ENCODE results near the gene CRB2.

Gene CRB2

DNA sequence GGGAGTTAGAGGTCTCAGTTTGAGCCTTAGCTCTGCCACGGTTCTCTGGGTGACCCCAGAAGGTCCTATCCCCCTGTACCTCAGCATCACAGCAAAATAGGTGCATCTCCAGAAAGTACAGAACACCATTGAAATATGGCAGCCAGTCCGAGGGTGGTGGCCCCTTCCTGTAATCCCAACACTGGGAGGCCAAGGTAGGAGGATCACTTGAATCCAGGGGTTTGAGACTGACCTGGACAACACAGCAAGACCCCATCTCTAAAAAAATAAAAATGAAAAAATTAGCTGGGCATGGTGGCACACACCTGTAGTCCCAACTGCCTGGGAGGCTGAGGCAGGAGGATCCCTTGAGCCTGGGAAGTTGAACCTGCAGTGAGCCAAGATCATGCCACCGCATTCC is 7.0 kb upstream of the CRB2 start:
- DNase-seq: no peak

DNA sequence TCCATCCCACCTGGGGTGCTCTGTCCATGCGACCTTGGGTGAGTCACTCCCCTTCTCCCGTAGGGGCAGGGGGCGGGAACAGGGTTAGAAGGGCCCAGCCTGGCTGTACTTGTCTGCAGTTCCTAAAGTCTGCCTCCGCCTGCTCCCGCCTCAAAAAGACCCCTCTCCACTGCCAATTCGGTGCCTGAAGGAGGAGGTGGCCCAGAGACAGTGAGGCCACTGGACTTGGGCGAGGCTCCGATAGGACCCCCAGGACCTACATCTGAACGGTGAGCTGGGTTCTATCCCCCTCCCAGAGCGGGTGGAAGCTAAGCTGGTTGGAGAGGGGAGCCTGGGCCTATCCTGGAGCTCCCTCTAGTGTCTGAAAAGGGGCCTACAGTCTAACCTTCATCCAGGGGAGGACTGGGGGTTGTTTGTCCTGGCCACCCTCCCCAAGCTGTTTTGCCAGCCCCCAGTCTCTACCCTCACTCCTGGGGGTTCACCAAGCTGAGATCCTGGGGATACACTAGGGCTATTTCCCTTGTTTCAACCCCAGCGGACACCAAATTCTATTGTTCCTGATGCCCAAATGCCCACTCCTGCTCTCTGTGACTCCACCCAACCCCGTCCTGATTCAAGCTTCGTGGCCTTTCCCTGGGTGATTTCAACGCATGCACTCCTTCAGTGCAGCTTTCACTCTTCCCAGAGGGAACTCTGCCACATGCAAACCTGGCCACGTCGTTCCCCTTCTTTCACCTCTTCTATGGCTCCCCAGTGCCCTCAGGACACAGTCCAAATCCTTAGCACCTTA is 6.1 kb upstream of the CRB2 start:
- peak; percentile 87 for DNase-seq

DNA sequence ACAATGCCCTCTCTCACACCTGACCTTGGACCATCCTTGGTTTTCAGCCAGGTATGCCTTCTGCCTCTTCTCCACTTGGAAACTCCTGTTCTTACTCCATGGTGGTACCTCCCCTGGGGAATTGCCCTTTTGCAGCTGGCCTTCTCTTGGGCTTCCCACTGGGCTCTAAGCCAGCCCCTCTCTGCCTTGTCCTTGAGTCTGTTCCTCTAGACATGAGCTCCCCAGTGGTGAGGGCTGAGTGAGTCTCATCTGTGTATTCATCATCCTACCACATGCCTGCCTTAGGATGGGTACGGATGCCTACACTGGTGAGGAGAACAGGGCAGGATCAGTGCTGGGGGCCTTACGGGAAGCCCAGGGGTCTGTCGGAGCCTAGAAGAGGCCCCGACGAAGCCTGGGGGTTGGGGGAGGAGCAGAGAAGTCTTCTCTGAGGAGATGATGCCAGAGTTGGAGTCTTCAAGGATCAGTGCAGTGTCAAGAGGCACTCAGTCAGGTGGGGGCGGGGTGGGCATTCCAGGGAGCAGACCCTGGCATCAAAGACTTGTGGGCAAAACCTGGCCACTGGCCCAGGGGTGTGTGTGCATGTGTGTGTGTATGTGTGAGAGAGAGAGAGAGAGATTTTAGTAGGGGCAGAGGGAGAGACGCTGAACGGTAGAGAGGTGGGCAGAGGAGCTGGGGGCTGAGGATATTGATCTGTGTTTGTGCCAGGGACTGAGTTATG is 5.2 kb upstream of the CRB2 start:
- DNase-seq: no peak

DNA sequence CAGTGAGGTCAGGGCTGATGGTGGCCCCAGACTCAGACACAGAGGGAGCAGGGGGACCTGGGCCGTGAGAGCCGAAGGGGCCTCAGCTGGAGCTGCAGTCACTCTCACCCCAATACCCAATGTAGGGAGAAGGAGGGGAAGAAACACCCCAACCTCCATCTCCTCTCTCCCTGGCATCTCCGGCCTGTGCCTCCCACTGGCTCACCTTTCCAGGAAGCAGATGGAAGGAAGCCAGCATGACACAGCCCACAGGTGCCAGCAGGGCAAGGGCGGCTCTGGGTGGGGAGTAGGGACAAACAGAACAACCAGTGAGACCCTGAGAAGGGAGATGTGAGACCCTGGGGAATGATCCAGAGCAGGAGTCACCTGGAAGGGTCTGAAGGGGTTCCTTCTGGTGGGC is 3.0 kb upstream of the CRB2 start:
- no peak for DNase-seq

DNA sequence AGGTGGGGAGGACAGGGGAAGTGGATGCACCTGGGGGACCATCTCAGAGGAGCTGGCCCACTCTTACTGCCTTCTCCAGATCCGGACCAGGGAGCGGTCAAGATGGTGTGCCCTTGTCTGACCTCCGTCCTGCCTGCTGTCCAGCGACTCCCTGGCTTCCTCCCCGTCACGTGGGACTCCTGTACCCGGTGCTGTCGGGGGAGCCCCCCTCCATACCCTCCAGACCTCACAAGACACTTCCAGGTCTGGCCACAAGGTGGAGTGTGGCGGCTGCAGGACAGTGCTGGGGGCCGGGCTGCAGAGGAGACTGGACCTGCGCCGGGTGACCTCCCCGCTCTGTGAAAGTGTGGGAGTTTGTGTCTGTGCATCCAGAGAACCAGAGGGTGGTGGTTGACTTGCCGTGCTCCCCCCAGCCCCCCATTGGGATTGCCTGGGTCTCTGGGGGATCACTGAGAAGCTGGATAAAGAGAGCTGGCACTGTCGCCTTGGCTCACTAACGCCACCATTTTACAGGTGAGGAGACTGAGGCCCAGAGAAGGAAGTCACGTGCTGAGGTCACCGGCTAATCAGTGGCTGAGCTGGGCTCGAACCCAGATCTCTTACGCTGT is 1.9 kb upstream of the CRB2 start:
- peak; percentile 86 for DNase-seq

DNA sequence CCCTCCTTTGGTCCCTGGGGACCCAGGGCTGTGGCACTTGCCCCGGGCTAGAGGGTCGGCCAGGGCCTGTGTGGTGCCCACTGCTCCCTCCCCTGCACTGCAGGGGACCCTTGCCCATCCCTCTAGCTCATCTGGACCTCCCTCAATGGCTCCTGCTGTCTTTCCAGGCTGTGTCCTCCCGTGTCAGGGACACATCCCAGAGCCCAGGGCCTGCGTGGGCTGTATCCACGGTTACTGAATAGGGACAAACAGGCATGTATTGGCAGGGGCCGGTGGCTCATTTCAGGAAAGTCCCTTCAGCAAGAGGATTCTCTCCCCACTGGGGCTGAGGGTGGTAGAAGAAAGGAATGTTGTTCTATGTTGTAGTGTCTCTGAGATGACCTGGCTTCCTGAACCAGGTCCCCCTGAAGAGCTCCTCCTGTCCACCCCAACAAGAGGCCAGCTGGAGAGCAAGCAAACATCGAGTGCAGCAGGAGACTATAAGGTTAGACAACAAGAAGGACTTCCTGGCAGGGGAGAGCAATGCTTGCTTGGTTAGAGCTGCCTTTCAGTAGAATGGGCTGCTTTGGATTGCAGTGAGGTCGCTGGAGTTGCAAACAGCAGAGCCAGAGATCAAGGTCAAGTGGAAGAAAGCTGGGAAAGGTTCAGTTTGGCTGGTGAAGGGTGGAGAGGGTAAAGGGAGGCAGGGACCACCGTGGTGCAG is 1.0 kb upstream of the CRB2 start:
- DNase-seq: no peak

DNA sequence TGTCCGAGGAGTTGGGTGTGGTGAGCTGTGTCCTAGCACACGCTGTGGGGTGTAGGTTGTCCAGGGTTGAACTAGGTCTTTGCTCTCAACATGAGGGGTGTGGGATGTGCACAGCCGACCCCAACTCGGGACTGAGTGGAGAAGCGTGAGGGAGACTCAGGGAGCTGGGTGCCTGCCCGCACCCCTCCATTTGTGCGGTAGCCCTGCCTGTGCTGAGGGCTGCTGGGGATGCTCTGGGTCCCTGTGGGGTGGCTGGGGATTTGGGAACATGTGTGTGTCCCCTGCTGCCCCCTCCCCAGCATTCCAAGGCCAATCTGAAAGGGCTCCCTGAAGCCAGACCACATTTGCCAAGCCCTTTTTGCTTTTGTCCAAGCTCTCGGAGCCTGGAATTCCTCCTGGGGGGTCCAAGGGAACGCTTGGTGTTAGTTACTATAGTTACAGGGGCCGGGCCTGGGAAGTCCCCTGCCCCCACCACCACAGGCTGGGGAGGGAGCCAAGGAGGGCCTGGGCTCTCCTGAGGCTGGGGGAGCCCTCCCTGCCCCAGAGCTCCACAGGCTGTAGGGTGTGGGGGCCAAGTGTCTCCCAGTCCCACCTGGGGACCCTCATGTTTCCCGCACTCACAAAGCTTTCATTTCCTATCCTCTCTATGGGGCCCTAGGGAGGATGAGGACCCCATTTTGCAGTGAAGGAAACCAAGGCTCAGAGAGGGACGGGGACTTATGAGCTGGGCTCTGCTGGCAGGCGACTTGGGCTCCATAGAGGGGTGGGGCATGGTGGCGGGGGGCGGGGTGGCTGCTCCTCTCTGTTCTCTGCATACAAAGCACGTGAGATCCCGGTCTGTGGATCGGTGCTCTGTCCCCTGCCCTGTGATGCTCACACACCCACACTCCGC is 1.1 kb downstream of the CRB2 start:
- DNase-seq: no peak

DNA sequence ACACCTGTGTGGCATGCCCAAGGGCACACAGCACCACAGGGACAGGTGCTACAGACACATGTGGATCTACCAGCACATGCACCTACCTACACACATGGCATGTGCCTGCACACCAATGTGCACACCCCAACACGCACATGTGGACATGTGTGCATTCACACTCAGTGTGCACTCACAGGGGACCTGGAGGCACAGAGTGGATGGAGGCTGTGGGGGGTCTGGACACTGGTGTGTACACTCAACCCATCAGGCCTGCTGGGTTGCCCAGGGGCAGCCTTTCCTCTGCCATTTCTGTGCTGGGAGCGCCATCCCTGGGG is 1.7 kb downstream of the CRB2 start:
- no peak for DNase-seq

DNA sequence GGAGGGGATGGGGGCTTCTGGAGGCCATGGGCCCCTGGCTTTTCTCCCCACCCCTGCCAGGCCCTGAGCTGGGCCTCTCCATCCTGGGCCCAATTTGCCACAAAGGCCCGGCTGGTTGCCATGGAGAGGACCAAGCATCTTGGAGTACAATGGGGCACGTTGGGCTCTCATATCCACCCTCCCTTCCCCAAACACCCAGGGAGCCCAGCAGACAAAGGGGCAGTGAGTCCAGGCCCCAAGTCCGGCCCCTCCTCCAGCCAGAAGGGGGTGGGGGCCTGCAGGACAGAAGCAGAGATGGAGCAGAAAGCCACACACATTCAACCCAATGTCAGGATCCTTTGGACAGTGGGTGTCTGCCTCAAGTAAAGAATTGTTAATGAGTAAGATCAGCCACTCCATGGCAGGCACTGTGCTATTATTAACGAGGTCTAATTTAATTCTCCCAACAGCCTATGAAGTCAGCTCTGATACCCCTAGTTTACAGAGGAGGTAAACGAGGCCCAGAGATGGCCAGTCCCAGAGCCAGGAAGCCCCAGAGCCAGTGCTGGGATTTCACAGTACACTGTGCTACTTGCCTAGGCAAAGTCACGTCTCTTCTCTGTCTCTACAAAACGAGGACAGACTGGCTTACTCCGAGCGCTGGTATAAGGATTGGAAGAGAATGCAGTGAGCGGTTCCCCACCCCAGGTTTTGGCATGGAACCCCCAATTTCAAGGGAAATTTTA is 2.3 kb downstream of the CRB2 start:
- DNase-seq: no peak

DNA sequence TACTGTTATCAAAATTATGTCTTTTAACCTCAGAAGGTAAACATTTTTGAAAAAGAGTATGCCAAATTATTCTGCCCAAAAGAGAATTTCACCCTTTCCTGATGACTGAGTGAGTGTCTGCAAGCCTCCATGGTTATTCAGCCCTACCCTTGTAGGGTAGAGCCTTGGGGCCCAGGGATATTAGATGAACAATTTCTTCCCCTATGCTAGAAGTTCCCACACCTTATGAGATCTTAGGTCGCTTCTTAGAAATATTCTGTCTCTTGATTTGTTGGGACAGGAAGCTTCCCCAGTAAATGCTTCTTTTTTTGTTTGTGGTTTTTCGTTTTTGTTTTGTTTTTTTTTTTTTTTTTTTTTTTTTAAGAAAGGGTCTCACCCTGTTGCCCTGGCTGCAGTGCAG is 3.1 kb downstream of the CRB2 start:
- no peak for DNase-seq

DNA sequence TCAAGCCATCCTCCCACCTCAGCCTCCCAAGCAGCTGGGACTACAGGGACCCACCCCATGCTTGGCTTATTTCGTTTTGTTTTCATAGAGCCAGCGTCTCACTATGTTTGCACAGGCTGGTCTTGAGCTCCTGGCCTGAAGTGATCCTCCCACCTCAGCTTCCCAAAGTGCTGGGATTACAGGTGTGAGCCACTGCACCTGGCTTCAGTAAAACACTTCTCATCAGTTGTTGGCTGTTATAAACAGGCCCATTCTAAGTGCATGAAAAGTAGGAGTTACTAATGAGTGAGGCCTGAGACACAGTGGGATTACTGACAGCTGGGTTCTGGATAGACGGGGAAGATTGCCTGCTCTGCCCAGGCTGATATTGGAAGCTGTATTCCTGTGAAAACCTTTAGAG is 3.5 kb downstream of the CRB2 start:
- no peak for DNase-seq

DNA sequence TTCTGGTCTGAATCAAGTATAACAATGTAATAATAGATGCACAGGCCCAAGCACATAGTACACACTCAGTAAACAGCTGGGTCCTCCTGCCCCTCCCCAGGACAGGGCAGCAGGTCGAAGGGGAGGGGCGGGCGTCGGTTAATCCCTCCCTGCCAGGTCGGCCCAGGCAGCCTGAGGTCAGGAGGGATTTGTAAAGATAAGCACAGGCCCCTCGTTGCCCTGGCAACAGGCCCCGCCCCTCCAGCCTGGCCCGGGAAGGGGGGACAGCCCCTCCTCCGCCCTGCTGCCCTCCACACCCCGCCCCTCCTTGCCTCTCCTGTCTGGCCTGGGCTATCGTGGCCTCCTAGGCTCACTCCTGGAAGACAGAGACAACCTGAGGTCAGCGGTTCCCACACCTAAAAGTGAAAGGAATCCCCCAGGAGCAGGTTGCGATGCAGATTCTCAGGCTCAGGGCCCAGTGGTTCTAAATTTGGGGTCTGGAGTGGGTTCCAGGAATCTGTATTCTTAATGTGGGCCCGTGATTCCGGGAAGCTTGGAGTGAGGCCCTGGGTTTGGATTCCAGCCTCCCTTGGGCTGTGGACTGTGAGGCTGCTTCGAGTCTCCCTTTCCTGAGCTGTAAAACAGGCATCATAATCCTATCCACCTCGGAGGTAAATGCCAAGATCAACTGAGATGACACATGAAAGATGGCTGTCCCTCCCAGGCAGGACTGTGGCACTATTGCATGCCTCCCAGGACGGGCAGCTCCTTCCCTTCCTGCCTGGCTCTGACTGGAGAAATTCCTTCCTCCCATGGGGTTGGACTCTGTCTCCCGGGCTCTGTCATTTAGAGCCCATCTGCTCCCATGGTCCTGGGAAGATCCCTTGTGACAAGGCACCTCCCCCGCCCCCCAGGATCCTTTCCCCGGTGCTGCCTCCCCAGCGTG is 4.4 kb downstream of the CRB2 start:
- DNase-seq: peak; percentile 70

DNA sequence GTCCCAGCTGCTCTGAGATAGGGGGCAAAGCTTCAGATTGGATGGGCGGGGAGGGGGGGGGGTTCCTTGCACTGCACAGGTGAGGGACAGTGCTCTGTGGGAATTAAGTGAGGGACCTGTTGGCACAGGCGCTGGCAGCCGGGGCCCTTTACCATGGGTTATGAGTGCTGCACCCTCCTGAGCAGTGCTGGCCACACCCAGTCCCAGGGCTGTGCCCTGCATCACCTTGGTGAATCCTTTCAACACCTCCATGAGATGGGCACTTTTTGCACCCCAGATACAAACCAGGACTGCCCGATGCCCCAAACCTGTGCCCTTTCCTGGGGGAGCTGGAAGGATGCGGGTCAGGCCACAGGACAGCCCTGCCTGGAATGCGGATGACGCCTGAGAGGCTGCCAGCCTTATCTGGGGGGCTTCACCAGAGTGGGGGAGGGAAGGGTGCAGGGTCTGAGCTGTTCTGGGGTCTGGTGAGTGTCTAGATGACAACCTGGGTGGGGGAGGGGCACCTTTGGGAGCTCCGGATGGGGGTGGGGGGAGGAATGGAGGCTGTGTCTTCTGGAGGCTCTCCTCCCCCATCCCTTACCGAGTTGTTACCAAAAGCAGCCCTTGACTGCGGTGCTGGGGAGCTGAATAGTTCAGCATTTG is 5.2 kb downstream of the CRB2 start:
- DNase-seq: no peak

DNA sequence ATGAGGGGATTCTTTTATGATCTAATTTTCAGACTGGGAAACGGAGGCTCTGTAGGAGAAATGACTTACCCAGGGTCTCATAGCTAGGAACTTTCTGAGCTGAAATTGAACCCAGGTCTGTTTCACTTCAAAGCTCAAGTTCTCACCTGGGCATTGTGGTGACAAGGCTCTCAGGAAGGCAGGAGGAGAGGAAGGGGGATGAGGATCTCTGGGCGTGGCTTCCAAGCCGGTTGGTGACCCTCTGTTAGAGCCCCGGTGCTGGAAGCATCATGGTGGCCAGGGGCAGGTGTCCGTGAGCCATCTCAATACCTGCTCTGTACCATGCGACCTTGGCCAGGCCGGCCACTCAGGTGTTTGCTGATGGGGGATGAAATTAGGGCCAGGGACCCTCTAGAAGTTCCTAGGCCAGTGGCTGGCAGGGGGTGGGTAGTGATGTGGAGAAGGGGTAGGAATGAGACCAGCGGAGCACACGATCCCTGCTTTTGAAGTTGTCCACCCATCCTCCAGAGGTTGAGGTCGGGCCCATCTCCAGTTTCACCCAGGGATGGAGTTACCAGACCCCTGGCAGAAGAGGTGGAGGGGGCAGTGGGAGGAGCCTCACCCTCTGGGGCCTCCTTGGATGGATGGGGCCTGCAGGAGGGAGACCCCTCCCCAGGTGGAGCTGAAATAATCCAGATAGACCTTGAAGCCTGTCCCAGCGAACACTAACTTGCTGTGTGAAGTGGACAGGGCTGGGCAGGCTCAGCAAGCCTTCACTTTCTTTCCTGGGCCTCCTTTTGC is 5.9 kb downstream of the CRB2 start:
- DNase-seq: no peak

DNA sequence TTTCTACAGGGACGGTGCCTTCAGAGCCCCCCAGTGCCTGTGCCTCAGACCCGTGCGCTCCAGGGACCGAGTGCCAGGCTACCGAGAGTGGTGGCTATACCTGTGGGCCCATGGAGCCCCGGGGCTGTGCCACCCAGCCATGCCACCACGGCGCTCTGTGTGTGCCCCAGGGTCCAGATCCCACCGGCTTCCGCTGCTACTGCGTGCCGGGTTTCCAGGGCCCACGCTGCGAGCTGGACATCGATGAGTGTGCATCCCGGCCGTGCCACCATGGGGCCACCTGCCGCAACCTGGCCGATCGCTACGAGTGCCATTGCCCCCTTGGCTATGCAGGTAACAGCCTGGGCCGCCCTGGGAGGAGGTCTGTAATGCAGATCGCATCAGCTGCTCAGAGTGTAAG is 6.9 kb downstream of the CRB2 start:
- no peak for DNase-seq

DNA sequence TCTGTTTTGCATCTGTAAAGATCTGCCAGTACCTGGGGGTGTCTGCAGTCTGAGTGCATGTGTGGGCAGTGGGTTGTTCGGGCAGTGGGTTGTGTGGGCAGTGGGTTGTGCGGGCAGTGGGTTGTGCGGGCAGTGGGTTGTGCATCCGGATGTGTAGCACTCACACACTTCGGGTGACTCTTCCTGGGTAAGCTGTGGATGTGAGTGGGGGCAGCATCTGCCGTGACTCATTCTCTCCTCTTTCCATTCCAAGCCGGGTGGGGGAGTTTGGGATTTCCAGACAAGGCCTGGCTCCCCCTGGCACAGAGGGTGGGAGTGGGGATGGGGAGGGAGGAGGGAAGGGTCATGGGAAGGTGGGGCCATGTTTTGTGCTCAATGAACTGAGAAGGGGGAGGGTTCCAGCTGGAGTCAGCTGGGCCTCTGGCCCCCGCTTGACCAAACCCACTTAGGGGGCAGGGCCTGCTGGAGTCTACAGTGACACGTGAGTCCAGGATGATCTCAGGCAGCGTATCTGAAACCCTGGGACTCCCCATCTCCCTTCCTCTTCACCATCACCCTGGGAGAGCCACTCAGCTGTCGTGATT is 8.3 kb downstream of the CRB2 start:
- no peak for DNase-seq

DNA sequence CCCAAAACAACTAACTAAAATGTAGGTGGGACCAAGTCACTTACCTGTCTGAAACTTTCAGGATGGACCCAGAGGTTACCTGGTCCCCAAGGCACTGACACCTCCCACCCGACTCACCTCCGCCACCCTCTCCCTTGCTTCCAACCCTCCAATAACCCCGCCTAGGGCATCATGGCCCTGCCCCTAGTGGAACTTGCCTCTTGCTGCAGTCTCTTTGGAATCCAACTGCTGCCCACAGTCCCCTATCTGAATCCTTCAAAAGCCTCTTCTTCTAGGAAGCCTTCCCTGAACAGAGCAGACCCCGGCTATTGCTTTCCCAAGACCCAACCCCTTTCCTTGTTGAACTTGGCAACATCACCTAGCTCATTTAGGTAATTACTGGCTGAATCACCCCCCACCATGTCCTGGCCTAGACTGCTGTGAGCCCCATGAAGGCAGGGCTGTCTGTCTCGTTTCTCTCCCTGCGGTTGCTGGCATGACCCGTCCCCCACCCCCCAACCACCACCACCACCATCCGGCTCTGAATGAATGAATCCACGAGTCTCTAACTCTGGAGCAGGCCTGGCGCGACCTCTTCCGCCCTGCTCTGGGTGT is 9.4 kb downstream of the CRB2 start:
- no peak for DNase-seq

DNA sequence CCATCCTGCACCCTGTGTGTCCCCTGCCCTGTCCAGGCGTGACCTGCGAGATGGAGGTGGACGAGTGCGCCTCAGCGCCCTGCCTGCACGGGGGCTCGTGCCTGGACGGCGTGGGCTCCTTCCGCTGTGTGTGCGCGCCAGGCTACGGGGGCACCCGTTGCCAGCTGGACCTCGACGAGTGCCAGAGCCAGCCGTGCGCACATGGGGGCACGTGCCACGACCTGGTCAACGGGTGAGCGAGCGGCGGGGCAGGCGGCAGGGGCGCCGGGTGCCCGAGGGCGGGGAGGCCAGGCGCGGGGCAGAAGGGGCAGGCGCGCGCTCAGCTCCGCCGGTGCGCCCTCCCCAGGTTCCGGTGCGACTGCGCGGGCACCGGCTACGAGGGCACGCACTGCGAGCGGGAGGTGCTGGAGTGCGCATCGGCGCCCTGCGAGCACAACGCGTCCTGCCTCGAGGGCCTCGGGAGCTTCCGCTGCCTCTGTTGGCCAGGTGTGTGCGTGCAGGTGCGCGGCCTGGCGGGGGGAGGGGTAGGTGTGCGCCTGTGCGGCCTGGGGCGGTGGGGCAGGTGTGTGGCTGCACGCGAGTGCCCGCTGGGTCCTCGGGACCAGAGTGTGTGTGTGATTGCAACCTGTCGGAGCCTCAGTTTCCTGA is 10.0 kb downstream of the CRB2 start:
- no peak for DNase-seq
